ENCODE measurements around the gene BRD1.

DNA sequence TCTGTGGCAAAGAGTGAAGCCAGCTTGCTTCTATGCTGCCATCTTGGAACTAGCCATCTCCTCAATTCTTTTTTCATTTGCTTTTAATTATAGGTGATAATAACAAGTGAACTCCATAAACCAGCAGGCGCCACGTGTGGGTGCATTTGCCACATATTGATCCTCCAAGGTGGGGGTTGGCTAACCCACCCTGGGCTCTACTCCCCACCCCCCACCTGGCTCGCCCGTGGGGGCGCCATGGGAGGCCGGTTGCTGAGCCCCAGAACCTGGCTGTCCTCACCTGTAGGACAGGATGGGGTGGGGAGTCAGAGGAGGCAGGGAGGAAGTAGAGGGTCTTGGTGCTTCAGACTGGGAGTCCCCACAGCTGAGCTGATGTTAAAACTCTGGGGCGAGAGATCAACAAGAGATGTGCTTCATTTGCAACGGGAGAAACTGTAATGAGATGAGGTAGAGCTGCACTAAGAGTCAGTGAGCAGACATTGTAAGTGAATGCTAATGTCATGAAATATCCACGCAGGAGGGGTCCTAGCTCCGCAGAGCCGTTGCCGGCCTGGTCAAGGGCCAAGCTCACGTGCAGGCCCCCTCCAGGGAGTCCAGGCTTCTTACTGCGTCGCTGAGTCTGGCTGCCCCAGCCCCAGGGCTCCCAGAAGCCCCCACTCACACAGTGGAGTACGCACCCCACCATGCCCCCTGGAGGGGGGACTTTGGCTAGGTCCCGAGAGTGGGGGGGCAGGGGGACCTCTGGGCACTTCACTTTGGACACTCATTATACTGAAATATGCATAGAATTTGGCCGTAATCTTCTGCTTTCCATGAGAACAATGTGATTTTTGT, 59.4 kb downstream of the BRD1 start:
- TF ChIP-seq, protein P1, sequence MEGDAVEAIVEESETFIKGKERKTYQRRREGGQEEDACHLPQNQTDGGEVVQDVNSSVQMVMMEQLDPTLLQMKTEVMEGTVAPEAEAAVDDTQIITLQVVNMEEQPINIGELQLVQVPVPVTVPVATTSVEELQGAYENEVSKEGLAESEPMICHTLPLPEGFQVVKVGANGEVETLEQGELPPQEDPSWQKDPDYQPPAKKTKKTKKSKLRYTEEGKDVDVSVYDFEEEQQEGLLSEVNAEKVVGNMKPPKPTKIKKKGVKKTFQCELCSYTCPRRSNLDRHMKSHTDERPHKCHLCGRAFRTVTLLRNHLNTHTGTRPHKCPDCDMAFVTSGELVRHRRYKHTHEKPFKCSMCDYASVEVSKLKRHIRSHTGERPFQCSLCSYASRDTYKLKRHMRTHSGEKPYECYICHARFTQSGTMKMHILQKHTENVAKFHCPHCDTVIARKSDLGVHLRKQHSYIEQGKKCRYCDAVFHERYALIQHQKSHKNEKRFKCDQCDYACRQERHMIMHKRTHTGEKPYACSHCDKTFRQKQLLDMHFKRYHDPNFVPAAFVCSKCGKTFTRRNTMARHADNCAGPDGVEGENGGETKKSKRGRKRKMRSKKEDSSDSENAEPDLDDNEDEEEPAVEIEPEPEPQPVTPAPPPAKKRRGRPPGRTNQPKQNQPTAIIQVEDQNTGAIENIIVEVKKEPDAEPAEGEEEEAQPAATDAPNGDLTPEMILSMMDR (IDR thresholded peaks at IDR 0.05) = no peak
- TF ChIP-seq ZFX (IDR thresholded peaks at IDR 0.05; ENCODE audit: borderline replicate concordance) = no peak

Data from 22Rv1 (cell line).